ENCODE data around the gene TSPAN4. TPM values are rescaled to one million over a fixed set of nuclear protein-coding genes. Genes with fewer than 3 reads are reported as not detected.

The TSPAN4 gene
- total and polyA plus RNA-seq, 10 donors, result 32.1 to 140 (median 107) TPM

- DNase-seq, result no peak
- WGBS, 5 donors, result 48 to 77% (median 73%) methylated on average over 12 to 31 of the region's 31 CpGs
- H3K27me3 ChIP-seq (replicated peaks in 1 of 7), result no peaks in the 10 kb centered on the region
- H3K9me3 ChIP-seq, result no peaks in the 10 kb centered on the region
- intact Hi-C loops (cut with DNase I; ENCODE audit: low total_unique reads), result no loop called here
- H3K27ac ChIP-seq, result peak overlapping the region in 5 of 8 donors; percentile 15 to 54 (median 29)
- peak overlapping the region in 1 of 8 donors; percentile 15 for H3K4me3 ChIP-seq
- peaks cover 0 to 77% (median 32%) of the 10 kb centered on the region in 6 donors for H3K4me1 ChIP-seq
- H3K36me3 ChIP-seq, result peaks cover 0 to 24% (median 0%) of the 10 kb centered on the region in 6 donors
- TF ChIP-seq POLR2A (IDR thresholded peaks at IDR 0.05) (no peak), CTCF (IDR thresholded peaks at IDR 0.05 in 8 of 11, conservative IDR thresholded peaks at IDR 0.05 in 3 of 11) (no peak), POLR2AphosphoS5 (IDR thresholded peaks at IDR 0.05) (peak in 2 of 3 donors; percentile 56 to 63)
These were observed 16.9 kb downstream of the TSPAN4 start for GRCh38 chr11:859394-860131.

GRCh38 chr11:860234-861104 is 17.8 kb downstream of the TSPAN4 start:
- peaks cover 0 to 68% (median 32%) of the 10 kb centered on the region in 6 donors for H3K4me1 ChIP-seq
- 83 to 92% (median 86%) methylated on average over 6 to 21 of the region's 21 CpGs for WGBS, 5 donors
- TF ChIP-seq POLR2AphosphoS5 (IDR thresholded peaks at IDR 0.05) (peak in 1 of 3 donors; percentile 16), POLR2A (IDR thresholded peaks at IDR 0.05) (no peak), CTCF (IDR thresholded peaks at IDR 0.05 in 8 of 11, conservative IDR thresholded peaks at IDR 0.05 in 3 of 11) (no peak)
- DNase-seq, result no peak
- H3K4me3 ChIP-seq, result no peak overlapping the region
- intact Hi-C loops (cut with DNase I; ENCODE audit: low total_unique reads), result no loop called here
- peaks cover 0 to 33% (median 3%) of the 10 kb centered on the region in 6 donors for H3K36me3 ChIP-seq
- H3K27me3 ChIP-seq (replicated peaks in 1 of 7), result no peaks in the 10 kb centered on the region
- peak overlapping the region in 4 of 8 donors; percentile 25 to 54 (median 34) for H3K27ac ChIP-seq
- H3K9me3 ChIP-seq, result no peaks in the 10 kb centered on the region

- Histone ChIP-seq H3K36me3 (peaks cover 0 to 39% (median 5%) of the 10 kb centered on the region in 6 donors), H3K4me1 (peaks cover 0 to 70% (median 33%) of the 10 kb centered on the region in 6 donors), H3K27me3 (replicated peaks in 1 of 7) (no peaks in the 10 kb centered on the region), H3K27ac (peak overlapping the region in 1 of 8 donors; percentile 54), H3K4me3 (no peak overlapping the region), H3K9me3 (no peaks in the 10 kb centered on the region)
- no peak for DNase-seq
- 80 to 86% (median 85%) methylated on average over 14 of the region's 14 CpGs for whole genome bisulfite sequencing, 5 donors
- TF ChIP-seq POLR2AphosphoS5 (IDR thresholded peaks at IDR 0.05) (no peak), POLR2A (IDR thresholded peaks at IDR 0.05) (no peak), CTCF (IDR thresholded peaks at IDR 0.05 in 8 of 11, conservative IDR thresholded peaks at IDR 0.05 in 3 of 11) (no peak)
- intact Hi-C loops (cut with DNase I; ENCODE audit: low total_unique reads), result no loop called here
These were observed 18.4 kb downstream of the TSPAN4 start for GRCh38 chr11:861105-861479.

Measured in spleen (tissue), 11 donors.